HG02938 (cell line): ENCODE data around the gene SOX13.

Experiments used
- ATAC-seq: cut with Tn5 transposase; IDR thresholded peaks from one replicate; pipeline ENCODE4 v1.9.1; 2021; ENCODE audit warnings: mild to moderate bottlenecking, moderate library complexity; ENCODE audit not compliant: unreplicated experiment

The SOX13 gene

GRCh38 chr1:204128464-204128963, 55.6 kb downstream of the SOX13 start:
- no peak for ATAC-seq

GRCh38 chr1:204128964-204129896, 56.3 kb downstream of the SOX13 start:
- ATAC-seq: no peak

GRCh38 chr1:204130178-204130577, 57.3 kb downstream of the SOX13 start:
- ATAC-seq: no peak

- no peak for ATAC-seq
Observed at GRCh38 chr1:204130981-204131892, 58.3 kb downstream of the SOX13 start.

GRCh38 chr1:204131978-204132377, 59.1 kb downstream of the SOX13 start:
- no peak for ATAC-seq

- no peak for ATAC-seq
Observed at GRCh38 chr1:204132718-204133117, 59.8 kb downstream of the SOX13 start.

- ATAC-seq: no peak
Observed at GRCh38 chr1:204134103-204134502, 61.2 kb downstream of the SOX13 start.

GRCh38 chr1:204136814-204137213, 63.9 kb downstream of the SOX13 start:
- ATAC-seq: no peak

GRCh38 chr1:204139088-204139487, 66.2 kb downstream of the SOX13 start:
- no peak for ATAC-seq

- no peak for ATAC-seq
Observed at GRCh38 chr1:204139952-204140351, 67.0 kb downstream of the SOX13 start.

- ATAC-seq: no peak
Observed at GRCh38 chr1:204141131-204141530, 68.2 kb downstream of the SOX13 start.

GRCh38 chr1:204142032-204142974, 69.4 kb downstream of the SOX13 start:
- no peak for ATAC-seq

- no peak for ATAC-seq
Observed at GRCh38 chr1:204143276-204144041, 70.5 kb downstream of the SOX13 start.

GRCh38 chr1:204145033-204145504, 72.2 kb downstream of the SOX13 start:
- no peak for ATAC-seq

- ATAC-seq: no peak
Observed at GRCh38 chr1:204146309-204146708, 73.4 kb downstream of the SOX13 start.

- no peak for ATAC-seq
Observed at GRCh38 chr1:204146965-204147364, 74.0 kb downstream of the SOX13 start.

- no peak for ATAC-seq
Observed at GRCh38 chr1:204147406-204148383, 74.8 kb downstream of the SOX13 start.

GRCh38 chr1:204149107-204149506, 76.2 kb downstream of the SOX13 start:
- no peak for ATAC-seq
